Measurements from ENCODE around the gene SMOC1. TPM values are rescaled to one million over a fixed set of nuclear protein-coding genes. Genes with fewer than 3 reads are reported as not detected.

Gene SMOC1
- total and polyA plus RNA-seq, 2 of the 8 experiments (the other 6 are each of a cell fraction or from before 2014, with no cell fraction given) = 1.6 to 2.4 TPM

GRCh38 chr14:70018713-70019211, 139.5 kb downstream of the SMOC1 start (continued):
- TF ChIP-seq CHD7 (IDR thresholded peaks at IDR 0.05; ENCODE audit: insufficient replicate concordance, low read length) (no peak), SP1 (IDR thresholded peaks at IDR 0.05; ENCODE audit: low read depth, low read length) (no peak), CEBPB (IDR thresholded peaks at IDR 0.05; ENCODE audit: low read depth, low read length) (no peak), POU5F1 (IDR thresholded peaks at IDR 0.05; ENCODE audit: low read depth, low read length) (no peak), CBX5 (IDR thresholded peaks at IDR 0.05; ENCODE audit: low read depth, low read length) (no peak), TAF7 (optimal IDR thresholded peaks at IDR 0.05; ENCODE audit: borderline replicate concordance, low read depth, low read length) (no peak)

Data from H1 (cell line).